Measurements from ENCODE around the gene MMP11.

- TF ChIP-seq EZH2 (IDR thresholded peaks at IDR 0.05; ENCODE audit: insufficient read depth, low read length), result no peak
- no peak for TF ChIP-seq CTCF (IDR thresholded peaks at IDR 0.05; ENCODE audit: insufficient read depth, low read depth, low read length)
Measured at GRCh38 chr22:23787600-23787896, 14.9 kb downstream of the MMP11 start.

Measured in astrocyte (in vitro differentiated cells and primary cell).